Left renal cortex interstitium (tissue), 4 donors: ENCODE measurements around the gene TEX36. TPM values are rescaled to one million over a fixed set of nuclear protein-coding genes. Genes with fewer than 3 reads are reported as not detected.
A peak's percentile ranks its signal among the peaks of the same experiment; 100 is the strongest.
"Not testable (repeated sequence)": the region's sequence is repeated elsewhere in the genome, so short reads cannot be mapped to it uniquely, and the experiment has no call there.

ENCODE experiments used
- DNase-seq, 4 donors: peaks; one replicate each; pipeline ENCODE4 v3.0.0-alpha.2; 2013; ENCODE audit warnings: low read depth in 4 of 4, low spot score in 2 of 4, missing footprints in 1 of 4
- polyA plus RNA-seq, 4 donors: library from polyadenylated mRNA; unstranded; fragments of 120-200 nt; gene quantifications; one replicate each; pipeline ENCODE4 v1.2.1, GENCODE V29; 2013; ENCODE audit not compliant: insufficient read length in 4 of 4

The TEX36 gene
- polyA plus RNA-seq, 4 donors: not detected

GRCh38 chr10:125637496-125637895 lies 45.5 kb downstream of the TEX36 start:
- DNase-seq: no peak

- no peak for DNase-seq
Observed at GRCh38 chr10:125634606-125635005, 48.4 kb downstream of the TEX36 start.

- DNase-seq: no peak
Observed at GRCh38 chr10:125633517-125633999, 49.4 kb downstream of the TEX36 start.

GRCh38 chr10:125631806-125632205 lies 51.2 kb downstream of the TEX36 start:
- DNase-seq: no peak

GRCh38 chr10:125629758-125630376 lies 53.1 kb downstream of the TEX36 start:
- DNase-seq: peak in 1 of 4 donors; percentile 27

GRCh38 chr10:125628104-125629049 lies 54.6 kb downstream of the TEX36 start:
- DNase-seq: no peak

- no peak for DNase-seq
Observed at GRCh38 chr10:125627646-125628045, 55.3 kb downstream of the TEX36 start.

- DNase-seq: no peak
Observed at GRCh38 chr10:125626671-125627070, 56.3 kb downstream of the TEX36 start.

- DNase-seq: no peak
Observed at GRCh38 chr10:125625586-125625985, 57.4 kb downstream of the TEX36 start.

- DNase-seq: no peak
Observed at GRCh38 chr10:125624800-125625199, 58.2 kb downstream of the TEX36 start.

GRCh38 chr10:125621052-125621451 lies 61.9 kb downstream of the TEX36 start:
- DNase-seq: no peak

- DNase-seq: no peak
Observed at GRCh38 chr10:125620401-125620800, 62.6 kb downstream of the TEX36 start.

- DNase-seq: not testable (repeated sequence)
Observed at GRCh38 chr10:125613062-125613461, 69.9 kb downstream of the TEX36 start.

- no peak for DNase-seq
Observed at GRCh38 chr10:125611756-125612155, 71.2 kb downstream of the TEX36 start.

- DNase-seq: no peak
Observed at GRCh38 chr10:125611216-125611615, 71.7 kb downstream of the TEX36 start.

- no peak for DNase-seq
Observed at GRCh38 chr10:125609859-125610258, 73.1 kb downstream of the TEX36 start.

GRCh38 chr10:125608474-125608873 lies 74.5 kb downstream of the TEX36 start:
- DNase-seq: no peak

- no peak for DNase-seq
Observed at GRCh38 chr10:125607689-125608290, 75.2 kb downstream of the TEX36 start.

GRCh38 chr10:125606414-125607010 lies 76.5 kb downstream of the TEX36 start:
- DNase-seq: no peak
